ENCODE results near the gene KCNMB3.
A peak's percentile ranks its signal among the peaks of the same experiment; 100 is the strongest.
"Not testable (repeated sequence)": the region's sequence is repeated elsewhere in the genome, so short reads cannot be mapped to it uniquely, and the experiment has no call there.

The KCNMB3 gene

DNA sequence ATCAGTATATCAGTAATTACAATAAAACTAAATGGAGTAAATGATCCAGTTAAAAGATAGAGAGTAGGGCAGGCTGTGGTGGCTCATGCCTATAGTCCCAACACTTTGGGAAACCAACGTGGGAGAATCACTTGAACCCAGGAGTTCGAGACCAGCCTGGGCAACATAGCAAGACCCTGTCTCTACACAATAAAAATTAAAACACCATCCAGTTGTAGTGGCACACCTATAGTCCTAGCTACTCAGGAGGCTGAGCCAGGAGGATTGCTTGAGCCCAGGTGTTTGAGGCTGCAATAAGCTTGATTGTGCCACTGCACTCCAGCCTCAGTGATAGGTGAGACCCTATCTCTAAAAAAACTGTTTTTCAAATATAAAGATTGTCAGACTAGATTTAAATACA is 5.9 kb upstream of the KCNMB3 start:
- no peak for DNase-seq (ENCODE audit: extremely low read depth, insufficient read length)
- Histone ChIP-seq H3K4me3 (replicated peaks; ENCODE audit: low read depth, low read length) (no peak overlapping the region), H3K27me3 (replicated peaks; ENCODE audit: control insufficient read depth, insufficient read depth, low read length) (no peaks in the 10 kb centered on the region), H3K36me3 (ENCODE audit: control insufficient read depth, insufficient read depth, low read length) (no peaks in the 10 kb centered on the region)
- TF ChIP-seq CTCF (IDR thresholded peaks at IDR 0.05; ENCODE audit: insufficient read depth, low read length, poor library complexity, severe bottlenecking) = no peak

GRCh38 chr3:179247289-179248015 is 3.5 kb downstream of the KCNMB3 start:
- H3K36me3 ChIP-seq (ENCODE audit: control insufficient read depth, insufficient read depth, low read length) = no peaks in the 10 kb centered on the region; the same call in none of the 2 replicates
- no peak for TF ChIP-seq CTCF (IDR thresholded peaks at IDR 0.05; ENCODE audit: insufficient read depth, low read length, poor library complexity, severe bottlenecking)
- no peak for DNase-seq (ENCODE audit: extremely low read depth, insufficient read length)

DNA sequence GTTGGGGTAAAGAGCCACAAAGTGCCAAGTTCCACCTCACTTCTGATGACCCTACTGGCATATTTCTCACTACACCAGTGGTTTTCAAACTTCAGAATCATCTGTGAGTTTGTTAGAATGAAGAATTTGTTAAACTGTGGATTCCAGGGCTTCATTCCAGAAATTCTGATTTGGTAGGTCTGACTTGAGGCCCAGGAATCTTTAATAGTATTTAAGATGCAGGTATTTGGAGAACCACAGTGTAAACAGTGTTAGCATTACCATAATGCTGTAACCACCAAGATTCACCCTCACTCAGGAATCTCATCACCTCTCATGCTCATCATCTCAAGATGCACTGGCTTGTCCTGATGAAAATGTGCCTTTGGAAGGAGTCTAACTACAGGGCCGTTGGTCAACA is 6.0 kb downstream of the KCNMB3 start:
- Histone ChIP-seq H3K36me3 (ENCODE audit: control insufficient read depth, insufficient read depth, low read length) (no peaks in the 10 kb centered on the region; the same call in 1 of the 2 replicates), H3K4me3 (replicated peaks; ENCODE audit: low read depth, low read length) (no peak overlapping the region), H3K27me3 (replicated peaks; ENCODE audit: control insufficient read depth, insufficient read depth, low read length) (no peaks in the 10 kb centered on the region)
- no peak for DNase-seq (ENCODE audit: extremely low read depth, insufficient read length)
- no peak for TF ChIP-seq CTCF (IDR thresholded peaks at IDR 0.05; ENCODE audit: insufficient read depth, low read length, poor library complexity, severe bottlenecking)

More at GRCh38 chr3:179247289-179248015, 3.5 kb downstream of the KCNMB3 start:
- H3K4me3 ChIP-seq (replicated peaks; ENCODE audit: low read depth, low read length) = no peak overlapping the region
- no peaks in the 10 kb centered on the region for H3K27me3 ChIP-seq (replicated peaks; ENCODE audit: control insufficient read depth, insufficient read depth, low read length)

DNA sequence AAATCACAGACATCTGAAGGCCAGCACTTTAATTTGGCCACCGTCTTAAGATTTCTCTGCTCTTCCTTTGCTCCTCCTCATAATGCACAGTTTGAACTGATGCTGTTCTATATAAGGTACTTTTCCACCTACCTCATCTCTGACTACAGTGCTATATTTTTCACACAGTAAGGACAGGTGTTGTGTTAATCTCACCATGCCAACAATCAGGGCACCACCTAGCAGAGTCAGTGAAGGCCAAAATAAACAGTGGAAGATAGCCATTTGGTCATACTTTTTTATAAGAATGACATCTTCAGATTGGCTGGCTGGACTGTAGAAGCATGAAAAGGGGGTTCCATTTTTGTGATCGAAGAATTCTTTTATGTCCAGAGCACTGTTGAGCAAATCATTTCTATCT is 8.1 kb downstream of the KCNMB3 start:
- not testable (repeated sequence) for H3K27me3 ChIP-seq (replicated peaks; ENCODE audit: control insufficient read depth, insufficient read depth, low read length); H3K4me3 ChIP-seq (replicated peaks; ENCODE audit: low read depth, low read length); DNase-seq (ENCODE audit: extremely low read depth, insufficient read length); H3K36me3 ChIP-seq (ENCODE audit: control insufficient read depth, insufficient read depth, low read length)

GRCh38 chr3:179240299-179240698 is 10.6 kb downstream of the KCNMB3 start:
- H3K27me3 ChIP-seq (replicated peaks; ENCODE audit: control insufficient read depth, insufficient read depth, low read length); H3K4me3 ChIP-seq (replicated peaks; ENCODE audit: low read depth, low read length); H3K36me3 ChIP-seq (ENCODE audit: control insufficient read depth, insufficient read depth, low read length); DNase-seq (ENCODE audit: extremely low read depth, insufficient read length): not testable (repeated sequence)

- Histone ChIP-seq H3K27me3 (replicated peaks; ENCODE audit: control insufficient read depth, insufficient read depth, low read length) (no peaks in the 10 kb centered on the region), H3K36me3 (ENCODE audit: control insufficient read depth, insufficient read depth, low read length) (no peaks in the 10 kb centered on the region; the same call in none of the 2 replicates), H3K4me3 (replicated peaks; ENCODE audit: low read depth, low read length) (no peak overlapping the region)
- peak; percentile 11 for DNase-seq (ENCODE audit: extremely low read depth, insufficient read length)
- no peak for TF ChIP-seq CTCF (IDR thresholded peaks at IDR 0.05; ENCODE audit: insufficient read depth, low read length, poor library complexity, severe bottlenecking)
These were observed 14.1 kb downstream of the KCNMB3 start for GRCh38 chr3:179236669-179237301.

Data from GM06990 (cell line).